Mucosa of rectum (tissue), 2 donors: ENCODE results near the gene DLGAP1.

Source experiments
- H3K27ac ChIP-seq, 2 donors: one replicate each; pipeline ENCODE4 v1.7.0; 2013; ENCODE audit warnings: inconsistent platforms in 2 of 2, low read depth in 2 of 2, low read length in 2 of 2
- H3K27me3 ChIP-seq, 2 donors: one replicate each; pipeline ENCODE4 v1.7.0; 2013; ENCODE audit warnings: low read length in 2 of 2; ENCODE audit not compliant: control insufficient read depth in 2 of 2, insufficient read depth in 2 of 2
- H3K36me3 ChIP-seq, 2 donors: one replicate each; pipeline ENCODE4 v1.7.0; 2013; ENCODE audit warnings: low read length in 2 of 2; ENCODE audit not compliant: control insufficient read depth in 2 of 2, insufficient read depth in 2 of 2
- H3K4me1 ChIP-seq, 2 donors: one replicate each; pipeline ENCODE4 v1.7.0; 2013; ENCODE audit warnings: low read length in 2 of 2, mild to moderate bottlenecking in 1 of 2; ENCODE audit not compliant: control insufficient read depth in 2 of 2, insufficient read depth in 2 of 2
- H3K4me3 ChIP-seq, 2 donors: one replicate each; pipeline ENCODE4 v1.7.0; 2013; ENCODE audit warnings: low read length in 2 of 2
- H3K9ac ChIP-seq, 2 donors: one replicate each; pipeline ENCODE4 v1.7.0; 2013; ENCODE audit warnings: low read length in 2 of 2, low read depth in 1 of 2, mild to moderate bottlenecking in 1 of 2
- H3K9me3 ChIP-seq, 2 donors: one replicate each; pipeline ENCODE4 v1.7.0; 2013; ENCODE audit warnings: low read length in 2 of 2; ENCODE audit not compliant: control insufficient read depth in 2 of 2
- donor health status: healthy.
- donor health status: Normal muscosa, but diverticular disease.

The DLGAP1 gene

GRCh38 chr18:3741333-3741732, 713.8 kb downstream of the DLGAP1 start:
- no peaks in the 10 kb centered on the region for H3K9me3 ChIP-seq
- no peak overlapping the region for H3K9ac ChIP-seq
- no peaks in the 10 kb centered on the region for H3K27me3 ChIP-seq
- no peaks in the 10 kb centered on the region for H3K36me3 ChIP-seq
- no peak overlapping the region for H3K4me3 ChIP-seq
- no peak overlapping the region for H3K27ac ChIP-seq
- H3K4me1 ChIP-seq: no peaks in the 10 kb centered on the region

GRCh38 chr18:3728704-3729437, 726.2 kb downstream of the DLGAP1 start:
- H3K36me3 ChIP-seq: no peaks in the 10 kb centered on the region
- no peak overlapping the region for H3K27ac ChIP-seq
- H3K4me3 ChIP-seq: no peak overlapping the region
- no peaks in the 10 kb centered on the region for H3K27me3 ChIP-seq
- no peaks in the 10 kb centered on the region for H3K9me3 ChIP-seq
- H3K9ac ChIP-seq: no peak overlapping the region
- H3K4me1 ChIP-seq: peaks cover 0 to 8% of the 10 kb centered on the region in 2 donors

DNA sequence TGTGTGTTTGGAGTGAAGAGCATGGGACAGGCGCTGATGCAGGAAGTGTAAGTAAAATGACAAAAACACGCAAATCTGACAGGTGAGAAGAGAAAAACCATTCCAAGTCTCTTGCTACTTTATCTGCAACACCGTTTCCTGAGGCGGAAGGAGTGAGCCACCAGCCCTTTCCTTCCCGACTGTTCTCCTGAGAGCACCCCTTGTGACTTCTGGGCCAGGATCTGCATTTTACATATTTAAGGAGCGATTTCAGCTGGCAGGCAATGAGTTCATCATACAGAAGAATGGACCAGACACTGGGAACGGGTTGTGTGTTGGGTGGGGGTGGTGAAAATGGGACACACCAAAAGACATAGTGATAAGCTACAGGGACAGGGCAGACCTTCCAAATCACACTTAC, 727.8 kb downstream of the DLGAP1 start:
- H3K27ac ChIP-seq: no peak overlapping the region
- H3K4me3 ChIP-seq: no peak overlapping the region
- no peak overlapping the region for H3K9ac ChIP-seq

DNA sequence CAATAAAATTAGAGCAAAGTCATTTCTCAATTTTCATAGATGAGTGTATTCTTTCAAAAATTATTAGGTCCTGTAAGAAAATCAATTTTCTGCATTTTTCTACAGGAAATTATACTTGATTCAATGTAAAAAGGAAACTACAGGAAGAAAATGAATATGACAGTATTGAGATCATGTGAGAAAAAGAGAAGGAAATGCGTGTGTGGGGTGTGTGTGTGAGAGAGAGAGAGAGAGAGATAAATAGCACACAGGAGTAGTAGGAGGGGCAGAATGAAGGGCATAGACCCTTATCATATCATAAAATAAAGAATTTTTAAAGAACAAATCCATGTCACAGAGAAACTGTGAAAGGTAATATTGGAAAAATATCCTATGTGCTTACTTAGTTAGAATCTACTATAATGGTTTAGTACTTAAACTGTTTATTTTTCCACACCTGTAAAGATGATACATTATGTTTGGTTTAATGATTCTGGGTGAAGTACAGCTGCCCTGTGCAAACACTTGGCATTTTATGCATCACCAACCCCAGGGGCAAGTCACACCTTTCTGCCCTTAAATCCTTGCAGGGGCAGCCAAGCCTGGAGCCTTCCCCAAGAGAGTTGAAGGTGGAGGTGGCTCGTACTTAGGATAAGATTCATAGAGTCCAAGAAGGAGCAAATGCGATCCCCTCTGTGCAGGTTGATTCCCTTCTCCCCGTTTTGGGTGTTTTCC, 728.7 kb downstream of the DLGAP1 start:
- H3K4me1 ChIP-seq: peaks cover 15 to 24% of the 10 kb centered on the region in 2 donors
- H3K36me3 ChIP-seq: no peaks in the 10 kb centered on the region
- H3K9ac ChIP-seq: no peak overlapping the region
- H3K27me3 ChIP-seq: no peaks in the 10 kb centered on the region
- H3K4me3 ChIP-seq: peak overlapping the region in 1 of 2 donors; percentile 14
- peak overlapping the region; percentile 34 to 54 for H3K27ac ChIP-seq
- no peaks in the 10 kb centered on the region for H3K9me3 ChIP-seq

More for the DNA sequence above, 727.8 kb downstream of the DLGAP1 start:
- H3K9me3 ChIP-seq: no peaks in the 10 kb centered on the region
- peaks cover 6 to 21% of the 10 kb centered on the region in 2 donors for H3K4me1 ChIP-seq
- H3K27me3 ChIP-seq: no peaks in the 10 kb centered on the region
- H3K36me3 ChIP-seq: no peaks in the 10 kb centered on the region

- Histone ChIP-seq H3K4me1 (peaks cover 21 to 24% of the 10 kb centered on the region in 2 donors), H3K27me3 (no peaks in the 10 kb centered on the region), H3K36me3 (no peaks in the 10 kb centered on the region), H3K4me3 (no peak overlapping the region), H3K9me3 (no peaks in the 10 kb centered on the region), H3K27ac (no peak overlapping the region), H3K9ac (no peak overlapping the region)
Observed at GRCh38 chr18:3725115-3725514, 730.0 kb downstream of the DLGAP1 start.

DNA sequence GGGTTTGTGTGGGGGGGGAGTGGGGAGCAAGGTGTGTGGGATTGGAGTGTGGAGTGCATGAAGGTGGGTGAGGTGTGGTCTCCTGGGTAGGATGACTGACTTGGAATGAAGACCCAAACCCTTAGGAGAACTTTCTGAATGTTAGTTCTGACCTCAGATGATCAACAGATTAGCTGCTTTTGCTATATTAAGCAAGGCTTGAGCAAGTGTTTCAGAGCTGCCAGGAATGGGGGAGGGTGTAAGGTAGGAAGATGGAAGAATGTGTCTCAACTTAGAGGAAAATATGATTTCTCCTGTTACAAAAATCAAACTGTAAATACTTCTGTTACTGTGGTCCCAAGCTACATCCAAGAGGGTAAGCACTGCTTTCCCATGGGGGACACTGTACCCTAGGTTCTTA, 731.6 kb downstream of the DLGAP1 start:
- Histone ChIP-seq H3K4me1 (peaks cover 21 to 24% of the 10 kb centered on the region in 2 donors), H3K9ac (no peak overlapping the region), H3K9me3 (no peaks in the 10 kb centered on the region), H3K27ac (peak overlapping the region in 1 of 2 donors; percentile 23), H3K36me3 (no peaks in the 10 kb centered on the region), H3K27me3 (no peaks in the 10 kb centered on the region), H3K4me3 (no peak overlapping the region)

DNA sequence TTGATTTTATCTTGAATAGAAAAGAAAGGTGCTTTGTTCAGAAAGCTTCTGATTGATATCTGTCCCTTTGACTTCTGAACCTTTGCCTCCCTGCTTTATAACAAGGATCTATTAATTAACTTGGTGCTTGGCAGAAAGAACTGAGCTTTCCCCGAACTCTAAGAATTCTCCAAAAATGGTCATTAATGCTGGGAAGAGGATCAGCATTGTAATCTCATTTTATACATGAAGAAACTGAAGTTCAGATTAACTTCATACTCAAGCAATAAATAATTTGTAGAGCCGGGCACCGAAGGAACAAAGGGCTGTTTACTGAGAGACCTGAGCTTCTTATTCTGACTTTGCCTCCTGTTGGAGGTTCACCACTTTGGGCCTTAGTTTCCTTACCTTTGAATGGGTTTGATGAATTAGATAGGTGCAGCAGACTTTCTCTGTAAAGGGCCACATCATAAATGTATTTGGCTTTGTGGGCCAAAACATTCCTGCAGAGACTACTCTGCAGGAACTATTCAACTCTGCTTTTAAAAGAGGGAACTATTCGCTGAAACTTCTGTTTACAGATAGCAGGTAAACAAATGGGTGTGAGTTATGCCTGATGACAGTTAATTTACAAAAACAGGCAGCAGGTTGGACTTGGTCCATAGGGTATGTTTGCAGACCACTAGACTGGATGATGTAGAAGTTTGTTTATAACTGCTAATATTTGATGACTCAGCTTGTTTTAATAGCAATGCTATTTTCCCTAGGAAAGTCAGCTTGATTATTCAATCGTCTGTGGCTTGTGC, 732.3 kb downstream of the DLGAP1 start:
- no peak overlapping the region for H3K4me3 ChIP-seq
- no peaks in the 10 kb centered on the region for H3K36me3 ChIP-seq
- H3K9ac ChIP-seq: no peak overlapping the region
- H3K9me3 ChIP-seq: no peaks in the 10 kb centered on the region
- H3K27ac ChIP-seq: peak overlapping the region; percentile 21 to 25
- peaks cover 21 to 24% of the 10 kb centered on the region in 2 donors for H3K4me1 ChIP-seq
- H3K27me3 ChIP-seq: no peaks in the 10 kb centered on the region

GRCh38 chr18:3721771-3722648, 733.1 kb downstream of the DLGAP1 start:
- H3K36me3 ChIP-seq: no peaks in the 10 kb centered on the region
- no peak overlapping the region for H3K4me3 ChIP-seq
- no peaks in the 10 kb centered on the region for H3K9me3 ChIP-seq
- H3K27ac ChIP-seq: peak overlapping the region; percentile 21 to 53
- H3K27me3 ChIP-seq: no peaks in the 10 kb centered on the region
- H3K4me1 ChIP-seq: peaks cover 21 to 24% of the 10 kb centered on the region in 2 donors
- no peak overlapping the region for H3K9ac ChIP-seq

DNA sequence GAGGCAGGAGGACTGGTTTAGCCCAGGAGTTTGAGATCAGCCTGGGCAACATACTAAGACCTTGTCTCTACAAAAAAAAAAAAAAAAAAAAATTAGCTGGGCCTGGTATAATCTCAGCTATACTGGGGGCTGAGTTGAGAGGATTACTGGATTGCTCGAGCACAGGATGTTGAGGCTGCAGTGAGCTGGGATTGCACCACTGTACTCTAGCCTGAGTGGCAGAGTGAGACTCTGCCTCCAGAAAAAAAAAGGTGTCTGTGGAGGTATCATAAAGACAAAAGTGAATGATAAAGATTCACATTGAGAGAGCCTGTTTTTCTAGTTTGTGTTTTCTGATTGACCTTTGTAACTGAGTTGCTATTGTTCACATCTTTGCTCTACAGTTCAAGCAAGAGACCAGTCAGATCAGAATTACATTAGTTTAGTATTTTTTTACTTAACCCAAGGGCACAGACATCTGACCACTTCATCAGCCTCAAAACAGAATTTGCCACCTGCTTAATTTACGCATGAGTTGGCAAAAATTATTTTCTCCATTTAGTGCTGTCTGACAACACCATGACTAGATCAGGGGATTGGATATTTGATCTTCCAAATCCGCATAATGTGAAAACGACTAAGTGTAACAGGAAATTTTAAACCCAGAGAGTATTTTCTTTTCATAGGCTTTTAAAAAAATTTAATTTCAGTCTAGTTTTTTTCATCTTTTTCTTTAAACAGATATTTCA, 734.1 kb downstream of the DLGAP1 start:
- Histone ChIP-seq H3K9me3 (no peaks in the 10 kb centered on the region), H3K4me3 (peak overlapping the region in 1 of 2 donors; percentile 20), H3K27ac (peak overlapping the region in 1 of 2 donors; percentile 43)

More for the DNA sequence above, 734.1 kb downstream of the DLGAP1 start:
- Histone ChIP-seq H3K4me1 (peaks cover 20 to 21% of the 10 kb centered on the region in 2 donors), H3K9ac (no peak overlapping the region), H3K27me3 (no peaks in the 10 kb centered on the region), H3K36me3 (no peaks in the 10 kb centered on the region)
